CD4-positive, alpha-beta T cell treated with Interleukin-17A for 1 hour (primary cell): ENCODE results near the gene WHRN.
A peak's percentile ranks its signal among the peaks of the same experiment; 100 is the strongest.

ENCODE experiments used
- DNase-seq: peaks from one replicate; pipeline ENCODE4 v3.0.0-alpha.2; 2020

WHRN gene

DNA sequence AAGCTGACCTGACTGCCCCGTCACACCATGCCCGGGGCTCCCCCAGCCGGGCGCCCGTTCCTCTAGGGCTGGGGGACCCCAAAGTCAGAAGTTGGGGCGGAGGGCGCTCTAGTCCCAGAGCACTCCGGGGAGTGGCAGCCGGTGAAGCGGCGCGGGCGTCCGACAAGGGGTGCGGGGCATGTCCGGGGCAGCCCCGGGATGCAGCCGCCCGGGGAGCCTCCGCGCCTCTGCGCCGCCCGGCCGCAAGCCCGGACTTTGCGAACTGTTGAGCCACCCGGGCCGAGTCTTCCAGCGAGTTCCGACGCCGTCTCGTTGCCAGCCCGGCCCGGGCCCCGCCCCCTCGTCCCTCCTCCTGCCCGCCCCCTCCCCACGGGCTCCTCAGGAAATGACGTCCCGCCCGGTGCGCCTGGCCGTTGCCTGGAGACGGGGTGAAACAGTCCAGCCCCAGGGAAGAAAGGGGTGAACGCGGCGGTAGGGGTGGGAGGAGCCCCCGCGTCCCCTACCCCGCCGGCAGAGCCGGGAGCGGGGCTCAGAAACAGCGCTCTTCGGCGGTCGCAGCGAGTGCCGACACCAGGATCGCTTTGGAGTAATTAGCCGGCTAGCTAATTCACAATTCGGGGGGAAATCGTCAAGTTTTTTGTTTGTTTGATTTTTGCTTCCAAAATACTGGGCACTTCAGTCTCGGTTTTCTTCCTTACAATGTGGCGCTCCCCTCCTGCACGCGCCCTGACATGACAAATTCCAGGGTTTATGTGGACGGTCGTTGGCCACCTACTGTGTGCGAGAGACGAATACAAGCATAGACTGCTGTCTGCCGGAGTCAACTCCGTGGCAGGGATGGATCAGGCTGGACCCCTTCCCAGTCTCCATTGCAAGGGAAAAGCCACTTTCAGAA lies at the start of gene WHRN:
Gene WHRN, minus strand, starts transcription at position 287 of the 895 bp plus-strand sequence. CDS start 672 bp downstream, outside the sequence.
- peak; percentile 95 for DNase-seq

DNA sequence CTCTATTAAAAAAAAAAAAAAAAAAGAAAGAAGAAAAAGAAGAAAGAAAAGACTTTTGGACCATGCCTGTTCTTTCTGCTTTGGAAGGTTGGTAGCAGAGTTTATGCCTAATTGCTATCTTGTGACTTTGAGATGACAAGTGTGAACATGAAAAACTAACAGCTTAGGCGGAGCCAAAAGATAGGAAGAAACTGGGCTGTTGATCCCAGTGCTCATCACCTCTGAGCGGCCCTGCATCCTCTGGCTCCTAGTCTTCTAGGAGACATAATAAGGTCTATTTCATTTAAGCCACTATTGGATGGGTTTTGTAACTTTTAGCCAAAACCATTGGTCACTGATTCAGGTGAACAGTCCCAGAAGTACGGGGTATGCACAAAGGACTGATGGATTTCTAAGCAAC lies 47.9 kb upstream of the WHRN start:
- no peak for DNase-seq

DNA sequence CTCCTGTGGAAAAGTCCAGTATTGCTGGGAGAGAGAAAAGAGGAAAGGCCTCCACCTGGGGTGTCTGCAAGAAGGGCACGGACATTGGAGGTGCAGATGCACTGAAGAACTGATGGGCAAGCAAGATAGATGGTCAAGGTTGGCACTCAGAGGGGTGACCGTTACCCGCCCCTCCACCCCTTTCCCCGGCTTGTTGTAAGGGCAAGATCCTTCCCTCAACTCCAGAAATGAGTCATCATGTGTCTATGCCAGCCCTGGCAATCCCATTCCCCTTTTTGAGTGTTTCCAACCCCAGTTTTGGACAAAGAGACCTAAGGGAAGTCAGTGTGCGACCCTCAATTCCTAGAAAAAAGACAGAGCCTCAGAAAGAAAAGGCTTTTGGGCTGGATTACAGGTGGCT lies 47.4 kb upstream of the WHRN start:
- DNase-seq: no peak

DNA sequence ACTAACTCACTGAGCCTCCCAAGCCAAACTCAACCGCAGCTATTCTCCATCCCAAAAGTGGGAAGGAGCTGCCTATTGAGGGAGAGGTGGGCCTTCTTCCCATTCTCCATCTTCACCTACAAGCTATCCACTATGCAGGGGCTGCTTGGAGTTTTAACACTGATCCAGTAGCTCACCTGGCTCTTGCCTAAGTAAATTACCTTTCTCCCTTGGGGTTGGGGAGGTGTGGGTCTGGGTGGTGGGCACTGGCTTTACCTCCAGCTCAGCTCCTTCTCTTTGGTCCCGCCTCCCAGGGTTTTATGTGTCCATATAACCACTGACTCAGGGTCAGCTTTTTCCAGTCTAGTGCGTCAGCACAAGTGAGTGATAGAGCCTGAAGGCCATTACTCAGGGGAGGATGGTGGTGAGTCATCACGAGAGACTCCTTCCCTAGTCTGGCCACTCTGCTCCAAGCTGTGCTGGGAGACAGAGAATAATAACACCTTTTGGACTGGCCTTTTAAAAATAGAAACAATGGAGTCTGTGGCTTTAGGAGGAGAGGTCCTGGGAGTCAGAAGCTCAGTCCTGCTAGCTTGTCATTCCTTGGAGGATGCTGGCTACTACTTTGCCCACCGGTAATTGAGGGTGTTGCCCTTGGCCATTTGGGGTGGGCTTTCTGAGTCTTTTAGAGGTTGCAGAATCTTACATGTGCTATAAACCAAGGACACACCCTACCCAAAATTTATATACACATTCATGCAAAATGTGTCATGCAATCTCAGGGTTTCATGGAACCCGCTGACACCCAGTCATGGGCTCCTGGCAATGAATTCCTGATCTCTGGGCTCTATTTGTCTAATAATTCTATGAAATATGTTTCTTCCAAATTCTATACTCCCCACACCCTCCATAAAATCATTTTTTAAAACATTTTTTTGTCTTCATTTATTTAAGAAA lies 46.7 kb upstream of the WHRN start:
- DNase-seq: no peak

DNA sequence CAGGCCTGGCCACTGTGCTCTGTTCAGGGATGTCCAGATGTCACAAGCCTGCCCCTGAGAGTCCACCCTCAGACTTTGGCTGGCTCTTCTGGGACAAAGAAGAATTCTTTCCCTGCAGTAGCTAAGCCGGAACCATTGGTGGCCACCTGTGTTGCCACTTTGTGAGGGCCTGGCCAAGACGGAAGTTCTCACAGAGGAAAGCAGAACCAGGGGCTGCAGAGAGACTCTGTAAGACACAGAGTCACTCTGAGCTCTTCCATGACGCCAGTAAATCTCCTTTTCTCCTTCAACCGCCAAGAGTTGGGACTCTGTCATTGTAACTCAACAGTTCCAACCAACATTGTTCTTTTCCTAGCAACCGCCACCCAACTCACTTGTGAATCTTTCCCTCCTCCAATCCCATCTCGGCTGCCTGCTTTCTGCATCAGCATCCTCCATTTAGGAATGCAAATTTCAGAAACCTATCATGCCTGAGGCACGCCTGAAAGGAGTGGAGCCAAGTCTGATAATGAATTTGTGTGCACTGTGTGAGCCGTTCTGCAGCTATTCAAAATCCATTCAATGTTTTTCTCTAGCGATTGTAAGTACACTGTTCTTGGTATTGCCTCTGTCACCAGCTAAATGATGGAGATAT lies 44.5 kb upstream of the WHRN start:
- DNase-seq: no peak

DNA sequence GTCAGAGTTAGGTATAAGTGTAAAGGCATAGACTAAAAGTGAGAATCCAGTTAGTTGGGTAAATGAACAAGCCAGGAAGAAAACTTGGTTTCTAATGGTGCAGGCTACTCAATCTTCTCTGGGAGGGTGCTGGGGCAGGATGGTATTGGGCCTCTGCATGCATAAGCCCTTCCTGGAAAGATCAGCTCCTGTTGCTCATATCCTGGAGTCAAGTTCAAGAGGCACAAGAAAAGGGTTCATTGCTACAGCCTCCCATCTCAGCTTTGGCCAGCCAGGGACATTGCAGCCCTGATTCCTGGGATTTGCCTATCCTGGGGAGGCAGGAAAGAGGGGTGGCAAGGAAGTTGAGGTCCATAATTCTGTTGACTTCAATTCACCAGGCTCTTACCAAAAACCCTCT lies 41.6 kb upstream of the WHRN start:
- no peak for DNase-seq

DNA sequence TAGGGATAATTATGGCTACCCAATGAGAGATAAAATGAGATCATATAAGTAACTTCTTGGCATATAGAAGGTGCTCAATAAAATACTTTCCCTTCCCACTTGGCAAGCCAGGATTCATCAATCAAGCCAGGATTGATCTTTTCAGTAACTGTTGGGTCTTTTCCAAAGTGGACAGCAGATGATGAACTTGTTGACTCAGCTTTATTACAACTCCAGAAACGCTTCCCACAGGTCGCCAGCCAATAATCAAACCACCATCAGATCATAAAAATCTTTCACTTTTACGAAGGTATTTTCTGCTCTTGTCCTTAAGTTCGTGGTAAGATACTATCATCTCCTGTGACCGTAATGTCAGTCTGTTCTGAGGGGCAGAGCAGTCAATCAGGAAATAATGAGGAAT lies 39.8 kb upstream of the WHRN start:
- no peak for DNase-seq

DNA sequence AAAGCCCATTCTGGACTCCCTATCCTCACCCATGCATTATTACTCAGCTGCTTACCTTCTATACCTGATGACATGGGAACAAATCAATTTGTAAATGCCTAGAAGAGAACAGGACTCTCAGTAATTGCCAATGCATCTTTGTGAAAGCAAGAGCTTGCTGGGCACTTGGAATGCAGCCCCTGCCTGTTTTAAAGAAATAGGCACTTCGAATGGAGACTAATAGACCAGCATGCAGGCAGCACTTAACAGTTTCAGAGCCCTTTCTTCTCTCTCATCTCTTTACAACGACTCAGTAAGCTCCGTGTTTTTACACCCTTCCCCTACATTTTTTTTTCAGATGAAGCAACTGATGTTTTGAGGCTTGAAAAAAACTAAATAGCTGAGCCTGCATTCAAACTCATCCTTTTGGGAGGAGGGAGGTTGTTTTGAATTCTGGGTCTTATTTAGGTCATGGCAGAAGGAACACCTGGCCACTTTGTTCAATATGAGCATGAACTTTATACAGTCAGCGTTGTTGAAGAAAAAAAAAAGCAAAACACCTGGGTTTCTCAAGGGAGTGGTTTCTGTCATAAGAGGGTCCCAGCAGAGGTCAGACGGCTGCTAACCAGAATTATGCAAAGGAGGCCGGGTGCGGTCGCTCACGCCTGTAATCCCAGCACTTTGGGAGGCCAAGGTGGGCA lies 34.6 kb upstream of the WHRN start:
- no peak for DNase-seq

DNA sequence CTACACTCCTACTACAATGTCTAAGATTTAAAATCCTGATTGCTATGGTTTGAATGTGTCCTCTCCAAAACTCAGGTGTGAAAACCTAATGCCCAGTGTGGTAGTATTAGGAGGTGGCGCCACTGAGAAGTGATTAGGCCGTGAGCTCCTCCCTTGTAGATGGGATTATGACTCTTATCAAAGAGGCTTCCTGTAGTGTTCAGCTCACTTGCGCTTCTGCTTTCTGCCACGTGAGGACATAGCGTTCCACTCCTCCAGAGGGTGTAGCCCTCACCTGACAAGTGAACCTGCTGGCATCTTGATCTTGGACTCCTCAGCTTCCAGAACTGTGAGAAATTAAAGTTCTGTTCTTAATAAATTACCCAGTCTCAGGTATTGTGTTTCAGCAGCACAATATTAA lies 33.0 kb upstream of the WHRN start:
- peak; percentile 41 for DNase-seq

DNA sequence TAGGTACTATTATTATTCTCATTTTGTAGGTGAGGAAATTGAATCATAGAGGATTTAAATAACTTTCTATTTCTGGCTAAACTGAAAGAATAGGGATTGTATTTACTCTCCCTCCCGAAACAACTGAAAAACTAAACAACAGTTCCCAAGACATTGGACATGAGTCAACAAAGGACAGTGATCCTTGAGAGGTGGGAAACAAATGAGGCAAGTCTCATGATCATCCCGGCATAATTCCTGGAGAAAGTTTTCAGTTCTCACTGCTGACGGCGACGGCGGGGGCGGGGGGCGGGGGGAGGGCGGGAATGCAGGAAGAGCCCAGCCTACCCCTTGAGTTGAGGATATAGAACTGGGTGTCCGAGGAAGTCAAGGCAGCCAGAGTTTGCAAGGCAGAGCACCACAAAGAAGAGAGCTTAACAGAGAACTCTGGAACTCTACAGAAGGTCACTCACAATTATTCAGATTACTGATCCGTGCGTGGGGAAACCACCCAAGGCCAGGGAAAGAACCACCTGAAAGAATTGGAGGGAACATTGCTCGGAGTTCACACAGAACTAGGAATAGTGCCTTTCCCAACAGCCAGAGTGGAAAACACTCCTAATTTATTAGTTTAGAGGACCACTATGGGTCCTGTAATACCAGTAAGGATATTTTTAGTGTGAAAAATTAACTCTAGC lies 27.4 kb upstream of the WHRN start:
- DNase-seq: no peak

DNA sequence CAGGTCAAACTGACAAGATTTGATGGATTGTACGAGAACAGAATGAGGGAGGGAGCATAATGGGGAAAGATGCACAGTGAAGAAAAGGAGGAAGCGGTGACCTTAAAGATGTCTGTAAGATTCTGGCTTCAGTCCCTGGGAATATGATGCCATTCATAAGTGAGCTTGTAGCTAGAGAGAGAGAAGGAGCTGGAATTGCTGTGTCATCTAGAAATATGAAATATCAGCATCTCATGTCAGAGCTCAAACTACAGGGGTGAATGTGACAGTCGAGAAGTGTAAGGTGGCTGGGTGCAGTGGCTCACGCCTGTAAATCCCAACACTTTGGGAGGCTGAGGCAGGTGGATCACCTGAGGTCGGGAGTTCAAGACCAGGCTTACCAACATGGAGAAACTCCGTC lies 24.0 kb upstream of the WHRN start:
- DNase-seq: no peak

DNA sequence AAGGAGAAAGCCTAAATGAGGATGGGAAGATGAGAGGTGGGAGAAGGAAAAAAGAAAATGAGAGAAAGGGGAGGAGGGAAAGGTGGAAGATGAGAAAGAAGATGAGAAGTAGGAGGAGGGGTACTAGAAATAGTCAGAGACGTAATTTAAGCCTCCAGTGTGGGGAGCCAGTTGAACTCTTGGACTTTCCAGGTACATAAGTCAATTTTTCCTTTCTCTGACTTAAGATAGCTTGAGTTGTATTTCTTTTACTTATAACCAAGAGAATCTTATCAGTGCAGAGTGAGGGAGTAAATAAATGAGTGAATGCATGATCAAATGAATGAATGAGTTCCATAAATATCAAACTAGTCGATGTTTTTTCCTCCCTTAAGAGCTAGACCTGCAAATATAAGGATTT lies 21.5 kb upstream of the WHRN start:
- no peak for DNase-seq

DNA sequence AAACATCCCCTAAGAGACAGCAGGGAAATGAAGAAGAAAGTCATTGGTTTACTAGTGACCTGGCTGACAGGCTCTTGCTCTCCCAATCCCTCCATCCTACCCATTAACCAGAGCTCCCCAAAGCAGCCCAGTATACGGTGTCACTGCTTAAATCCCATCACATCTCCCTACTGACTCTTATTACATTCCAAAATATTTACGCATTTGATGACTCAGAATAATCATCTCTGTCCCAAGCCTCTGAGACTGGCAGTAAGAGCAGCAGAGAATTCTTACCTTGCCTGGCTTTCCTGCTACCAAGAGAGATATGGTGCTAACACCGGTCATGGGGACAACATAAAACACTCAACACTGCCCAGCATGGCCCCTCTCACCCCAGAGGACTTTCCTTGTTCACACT lies 20.2 kb upstream of the WHRN start:
- DNase-seq: no peak

DNA sequence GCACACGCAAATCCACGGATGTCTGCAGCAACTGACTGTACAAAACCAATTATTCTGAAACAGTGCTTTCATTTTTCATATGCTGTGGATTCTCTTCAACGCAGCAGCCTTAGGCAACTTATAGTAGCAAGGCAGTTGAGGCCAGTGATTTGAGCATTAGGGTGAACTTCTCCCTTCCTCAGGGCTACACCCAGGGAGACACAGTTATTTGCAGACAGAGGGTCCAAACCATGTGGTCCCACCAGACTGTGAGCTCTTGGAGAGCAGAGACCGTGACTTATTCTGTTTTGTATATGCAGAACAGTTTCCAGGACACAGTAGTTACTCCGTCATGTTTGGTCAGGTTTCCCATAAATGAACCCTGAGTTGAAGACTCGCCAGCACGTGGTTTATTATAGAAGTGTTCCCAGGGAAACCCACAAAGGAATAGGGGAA lies 19.0 kb upstream of the WHRN start:
- no peak for DNase-seq

DNA sequence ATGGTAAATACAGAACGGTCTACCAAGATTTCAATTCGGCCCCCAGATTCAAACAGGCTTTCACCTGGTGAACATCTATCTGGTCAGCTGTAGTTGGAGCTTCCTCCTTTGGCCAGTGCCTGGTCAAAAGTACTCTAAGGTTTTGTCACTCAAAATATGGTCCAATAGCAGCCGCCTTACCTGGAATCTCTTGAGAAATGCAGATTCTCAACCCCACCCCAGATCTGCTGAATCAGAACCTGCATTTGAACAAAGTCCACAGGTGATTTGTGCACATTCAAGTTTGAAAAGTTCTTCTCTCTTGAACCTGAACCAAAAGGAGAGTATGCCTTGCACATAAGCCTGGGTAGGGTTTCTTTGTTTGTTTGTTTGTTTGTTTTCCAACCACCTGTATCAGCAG lies 17.6 kb upstream of the WHRN start:
- DNase-seq: no peak

DNA sequence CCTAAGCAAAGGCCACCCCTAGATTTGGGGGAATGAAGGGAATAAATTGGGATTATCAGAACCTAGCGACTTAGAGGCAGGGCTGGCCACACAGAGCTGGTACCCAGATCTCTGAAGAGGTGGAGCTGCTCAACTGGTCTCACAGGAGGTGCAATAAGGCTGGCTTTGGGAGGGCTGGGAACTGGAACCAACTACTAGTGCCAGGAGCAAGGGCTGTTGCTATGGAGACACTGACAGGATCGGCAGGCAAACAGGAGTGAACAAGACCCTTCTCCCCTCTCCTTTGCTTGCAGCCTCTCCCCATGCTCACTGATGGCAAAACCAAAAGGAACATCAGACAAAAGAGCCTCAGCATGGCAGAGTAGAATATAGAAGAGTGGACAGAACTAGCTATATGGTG lies 17.0 kb upstream of the WHRN start:
- DNase-seq: no peak

DNA sequence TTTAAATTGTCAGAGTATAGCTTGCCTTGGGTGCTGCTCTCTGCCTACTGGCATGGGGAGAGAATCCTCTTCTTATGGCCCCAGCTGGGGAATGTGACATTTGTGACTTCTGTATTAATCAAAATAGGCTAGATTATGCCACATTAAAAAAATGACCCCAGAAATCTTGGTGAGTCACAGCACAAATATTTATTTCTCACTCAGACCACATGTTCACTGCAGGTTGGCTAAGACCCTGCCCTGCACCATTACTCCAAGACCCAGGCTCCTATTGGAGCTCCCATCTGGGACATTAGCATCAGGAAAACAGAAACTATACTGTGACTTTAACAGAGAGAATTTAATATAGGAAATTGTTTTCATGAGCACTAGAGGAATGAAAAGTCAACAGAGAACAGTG lies 16.6 kb upstream of the WHRN start:
- DNase-seq: no peak

DNA sequence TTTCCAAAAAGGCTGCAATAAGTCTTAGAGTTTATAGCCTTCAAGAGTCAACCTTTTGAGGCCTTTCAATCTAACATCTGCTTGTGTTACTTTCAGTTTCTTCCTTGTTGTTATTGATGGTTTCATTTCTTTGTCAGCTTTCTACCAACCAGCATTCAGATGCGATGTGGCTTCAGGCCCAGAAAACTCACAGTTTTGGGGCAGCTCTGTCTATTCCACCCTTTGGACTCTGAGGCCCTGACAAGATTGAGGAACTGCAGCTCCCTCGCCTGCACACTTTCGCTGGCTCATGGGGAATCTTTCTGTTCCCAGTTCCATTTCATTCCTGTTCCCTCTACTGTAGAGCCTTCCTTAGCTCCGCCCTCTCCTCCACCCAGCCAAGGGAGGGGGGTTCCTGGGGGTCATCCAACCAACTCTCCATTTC lies 13.3 kb upstream of the WHRN start:
- DNase-seq: no peak

DNA sequence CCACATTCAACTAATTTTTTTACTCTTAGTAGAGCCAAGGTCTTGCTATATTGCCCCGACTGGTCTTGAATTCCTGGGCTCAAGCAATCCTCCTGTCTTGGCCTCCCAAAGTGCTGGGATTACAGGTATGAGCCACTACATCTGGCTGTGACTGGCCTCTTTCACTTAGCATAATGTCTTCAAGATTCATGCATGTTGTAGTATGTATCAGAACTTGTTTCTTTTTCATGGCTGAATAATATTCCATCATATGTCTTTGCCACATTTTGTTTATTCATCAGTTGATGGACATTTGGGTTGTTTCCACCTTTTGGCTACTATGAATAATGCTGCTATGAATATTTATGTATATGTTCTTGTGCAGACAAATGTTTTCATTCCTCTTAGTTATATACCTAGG lies 12.8 kb upstream of the WHRN start:
- no peak for DNase-seq

DNA sequence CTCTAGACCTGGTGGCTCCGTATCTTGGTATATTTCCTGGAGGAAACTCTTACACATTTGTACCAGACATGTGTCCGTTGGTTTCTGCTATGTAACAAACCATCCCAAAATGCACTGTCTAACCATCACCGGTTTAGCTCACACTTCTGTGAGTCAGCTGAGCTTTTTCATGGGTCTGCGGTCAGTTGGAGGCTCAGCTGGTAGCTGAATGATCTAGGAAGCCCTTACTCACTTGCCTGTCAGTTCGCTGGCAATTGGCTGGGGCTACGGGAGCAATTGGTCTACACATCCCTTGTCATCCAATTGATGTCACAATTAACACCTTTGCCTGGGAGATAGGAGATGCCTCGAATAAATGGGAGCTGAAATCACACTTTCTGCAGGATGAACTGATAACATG lies 11.6 kb upstream of the WHRN start:
- no peak for DNase-seq

DNA sequence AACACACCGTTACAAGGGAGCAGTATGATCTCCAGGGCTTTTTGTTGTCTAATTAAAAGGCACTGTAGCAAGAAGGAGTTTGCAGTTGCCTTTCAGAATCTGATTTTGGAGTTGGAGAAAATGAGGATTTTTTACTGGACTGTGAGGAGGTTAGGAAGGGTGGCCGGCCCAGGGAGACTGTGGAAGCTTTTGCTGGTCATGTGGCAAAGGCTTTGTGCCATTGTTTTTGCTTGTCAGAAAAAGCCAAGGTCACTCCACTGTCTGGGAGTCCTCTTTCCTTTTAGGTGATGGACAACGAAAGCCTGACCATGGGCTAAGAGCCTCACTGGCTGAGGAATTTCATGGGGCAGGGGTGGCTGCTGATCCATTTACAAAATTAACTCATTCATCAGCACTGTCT lies 10.3 kb upstream of the WHRN start:
- no peak for DNase-seq

DNA sequence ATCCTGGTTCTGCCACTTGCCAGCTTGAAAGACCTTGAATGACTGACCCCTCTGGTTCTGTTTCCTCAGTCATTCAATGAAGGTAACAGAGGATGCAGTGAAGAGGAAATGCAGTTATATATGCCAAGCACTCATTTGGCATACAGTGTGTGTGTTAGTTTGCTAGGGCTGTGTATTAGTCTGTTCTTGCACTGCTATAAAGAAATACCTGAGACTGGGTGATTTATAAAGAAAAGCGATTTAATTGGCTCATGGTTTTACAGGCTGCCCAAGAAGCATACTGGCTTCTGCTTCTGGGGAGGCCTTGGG lies 8.6 kb upstream of the WHRN start:
- DNase-seq: no peak
